GM21576 (cell line): Measurements from ENCODE around the gene TC2N.
"Not testable (repeated sequence)": the region's sequence is repeated elsewhere in the genome, so short reads cannot be mapped to it uniquely, and the experiment has no call there.

Experiments used
- ATAC-seq: cut with Tn5 transposase; IDR thresholded peaks from one replicate; pipeline ENCODE4 v1.9.1; 2021; ENCODE audit warnings: mild to moderate bottlenecking, moderate library complexity; ENCODE audit not compliant: unreplicated experiment

TC2N gene

DNA sequence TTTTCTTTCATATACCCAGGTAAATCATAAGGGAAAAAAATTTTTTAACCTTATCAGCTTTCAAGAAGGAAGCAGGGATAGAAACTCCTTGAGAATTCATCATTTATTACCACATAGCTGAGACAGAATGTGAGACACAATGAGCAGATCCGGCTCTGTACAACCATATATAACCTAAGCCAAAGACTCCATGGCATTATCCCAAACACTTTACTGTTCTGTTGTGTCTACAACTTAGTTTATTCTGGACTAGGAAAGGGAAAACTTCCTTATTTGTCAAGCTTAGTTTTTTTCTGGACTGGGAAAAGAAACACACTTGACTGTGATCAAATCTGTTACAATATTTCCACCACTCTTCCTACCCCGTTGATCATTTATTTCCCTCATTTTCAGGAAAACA is 97.2 kb downstream of the TC2N start:
- no peak for ATAC-seq

DNA sequence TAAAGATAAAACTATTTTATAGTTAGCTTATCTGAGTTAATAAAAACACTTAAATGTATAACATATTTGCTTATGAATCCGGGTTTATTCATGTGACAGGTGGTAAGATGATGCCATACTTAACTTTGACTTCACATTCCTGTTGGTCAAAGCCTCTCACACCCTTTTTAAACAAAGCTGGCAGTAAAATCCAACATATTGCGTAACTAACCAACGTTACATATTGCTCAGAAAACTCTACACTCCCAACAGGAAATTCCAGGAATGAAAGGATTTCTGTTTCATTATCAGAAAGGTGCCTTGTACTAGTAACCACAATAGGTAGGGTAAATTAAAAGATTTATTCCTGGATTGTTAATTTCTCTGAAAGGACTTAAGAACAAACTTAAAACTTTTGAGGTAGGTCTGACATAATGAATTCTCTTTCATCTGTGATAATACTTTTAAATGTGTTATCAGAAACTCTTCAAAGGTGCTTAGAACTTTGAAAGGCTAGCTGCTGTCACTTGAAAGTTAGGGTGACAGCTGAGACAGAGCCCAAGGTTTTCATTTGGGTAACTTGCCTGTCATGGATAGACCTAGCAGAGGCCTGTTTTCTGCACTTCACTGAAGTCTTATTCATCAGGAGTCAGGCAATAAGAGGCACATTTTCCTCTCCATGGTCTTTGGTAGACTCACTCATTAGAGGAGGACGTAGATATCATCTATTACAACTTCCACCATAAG is 111.6 kb downstream of the TC2N start:
- no peak for ATAC-seq

DNA sequence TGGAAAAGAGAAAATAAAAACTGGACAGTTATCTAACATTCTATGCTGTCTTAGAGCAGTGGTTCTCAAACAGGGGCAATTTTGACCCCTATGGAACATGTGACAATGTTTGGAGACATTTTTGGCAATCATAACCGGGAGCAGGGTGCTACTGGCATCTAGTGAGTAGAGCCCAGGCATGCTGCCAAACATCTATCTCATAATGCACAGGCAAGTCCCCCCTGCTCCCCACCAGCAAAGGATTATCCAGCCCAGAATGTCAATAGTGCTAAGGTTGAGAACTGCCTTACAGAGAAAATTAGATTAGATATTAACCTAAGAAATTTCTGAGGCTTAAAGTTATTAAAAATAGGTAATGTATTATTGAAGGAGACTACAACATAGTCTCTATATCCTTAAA is 112.5 kb downstream of the TC2N start:
- no peak for ATAC-seq

DNA sequence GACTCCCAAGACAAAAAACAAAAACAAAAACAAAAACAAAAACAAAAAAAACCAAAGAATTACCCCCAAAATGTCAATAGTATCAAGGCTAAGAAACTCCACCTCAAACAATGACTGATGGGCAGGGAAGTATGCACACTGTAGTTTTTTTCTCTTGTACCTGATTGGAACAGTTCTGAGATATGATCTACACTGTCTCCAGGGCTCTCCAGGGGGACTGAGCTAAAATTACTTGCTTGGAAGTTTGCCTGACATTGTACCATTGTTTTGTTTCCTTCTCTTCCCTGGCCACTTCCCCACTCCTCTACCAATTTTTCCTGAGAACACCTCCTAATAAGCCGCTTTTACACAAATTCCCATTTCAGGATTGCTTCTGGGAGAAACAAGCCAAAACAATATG is 113.2 kb downstream of the TC2N start:
- ATAC-seq: no peak

DNA sequence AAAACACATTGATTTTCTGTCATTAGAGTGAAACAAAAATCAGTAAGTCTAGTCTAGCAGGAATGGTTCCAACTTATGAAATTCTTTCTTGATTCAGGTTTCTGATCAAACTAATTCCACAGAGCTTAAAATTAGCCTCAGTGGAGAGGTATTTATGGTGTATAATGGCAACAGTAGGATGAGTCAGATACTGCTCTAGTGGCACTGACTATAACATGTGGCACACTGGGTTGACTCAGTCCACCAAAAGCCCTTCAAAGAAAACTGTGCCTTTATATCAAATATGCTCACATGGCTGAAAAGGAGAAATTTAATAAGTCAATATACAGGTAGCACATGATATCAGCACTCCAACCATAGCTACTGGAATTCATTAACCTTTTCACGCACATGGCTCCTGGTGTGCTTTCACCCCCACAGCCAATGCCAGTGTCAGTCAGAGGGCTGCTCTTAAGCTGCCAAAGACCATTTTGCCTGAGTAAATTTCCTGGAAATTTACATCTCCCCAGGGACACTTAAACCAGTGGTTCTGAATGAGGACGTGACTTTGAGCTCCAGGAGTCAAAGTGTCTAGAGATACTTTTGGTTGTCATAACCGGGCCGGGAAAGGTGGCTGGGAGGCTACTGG is 113.7 kb downstream of the TC2N start:
- no peak for ATAC-seq

DNA sequence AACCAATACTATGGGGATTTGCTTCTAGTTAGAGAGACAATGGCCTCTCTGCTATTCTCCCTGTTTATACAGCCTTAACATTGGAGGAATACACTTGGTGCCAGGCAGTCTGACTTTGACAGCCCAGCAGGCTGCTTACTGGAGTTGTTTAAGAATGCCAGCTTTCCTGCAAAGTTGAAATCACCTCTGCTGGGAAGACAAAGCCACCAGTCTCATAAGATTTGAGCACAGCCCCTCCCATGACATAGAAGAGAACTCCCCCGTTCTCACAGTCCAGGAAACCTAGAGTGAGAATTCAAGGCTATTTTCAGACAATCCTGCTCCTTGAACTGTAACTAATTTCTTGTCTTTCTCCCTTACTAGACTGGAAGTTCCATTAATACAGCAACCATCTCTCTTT is 114.4 kb downstream of the TC2N start:
- no peak for ATAC-seq

DNA sequence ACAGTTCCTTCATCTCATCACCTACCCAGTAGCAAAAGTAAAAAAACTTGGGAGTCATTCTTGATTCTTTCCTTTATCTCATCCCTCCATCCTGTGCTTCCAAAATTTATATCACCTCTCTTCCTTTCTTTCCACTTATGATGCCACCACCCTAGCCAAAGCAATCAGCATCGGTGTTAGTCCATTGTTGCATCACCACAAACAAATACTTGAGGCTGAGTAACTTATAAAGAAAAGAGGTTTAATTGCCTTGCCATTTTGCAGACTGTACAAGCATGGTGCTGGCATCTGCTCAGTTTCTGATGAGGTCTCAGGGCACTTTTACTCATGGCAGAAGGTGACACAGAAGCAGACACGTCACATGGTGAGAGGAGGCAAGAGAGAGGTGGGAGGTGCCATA is 115.6 kb downstream of the TC2N start:
- no peak for ATAC-seq

DNA sequence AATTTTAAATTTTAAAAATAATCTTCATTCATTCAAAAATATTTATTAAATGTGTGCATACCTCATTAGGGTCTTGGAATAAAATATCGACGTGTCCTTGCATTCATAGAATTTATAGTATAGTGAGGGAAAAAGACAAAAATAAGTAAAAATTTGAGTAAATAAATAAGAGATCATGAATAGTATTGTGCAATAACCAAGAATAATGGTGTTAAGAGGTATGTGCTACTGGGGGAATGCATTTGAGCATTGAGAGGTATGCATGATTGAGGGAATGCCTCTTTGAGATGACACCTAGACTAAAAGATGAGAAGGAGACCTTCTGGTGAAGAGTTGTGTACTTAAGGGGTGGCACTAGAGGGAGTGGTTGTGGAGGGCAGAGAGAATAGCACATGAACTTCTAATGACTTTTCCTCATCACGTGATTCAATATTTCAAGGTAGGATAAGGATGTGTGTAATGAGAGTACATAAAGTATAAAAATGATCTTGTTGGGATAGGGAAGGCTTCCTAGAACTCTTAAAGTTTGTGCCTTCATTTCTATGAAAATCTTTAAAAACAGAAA is 116.6 kb downstream of the TC2N start:
- ATAC-seq: no peak

DNA sequence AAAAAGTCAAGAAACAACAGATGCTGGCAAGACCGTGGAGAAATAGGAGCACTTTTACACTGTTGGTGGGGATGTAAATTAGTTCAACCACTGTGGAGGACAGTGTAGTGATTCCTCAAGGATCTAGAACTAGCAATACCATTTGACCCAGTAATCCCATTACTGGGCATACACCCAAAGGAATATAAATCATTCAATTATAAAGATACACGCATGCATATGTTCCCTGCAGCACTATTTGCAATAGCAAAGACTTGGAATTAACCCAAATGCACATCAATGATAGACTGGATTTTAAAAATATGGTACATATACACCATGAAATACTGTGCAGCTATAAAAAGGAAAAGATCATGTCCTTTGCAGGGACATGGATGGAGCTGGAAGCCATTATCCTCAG is 117.5 kb downstream of the TC2N start:
- ATAC-seq: no peak

DNA sequence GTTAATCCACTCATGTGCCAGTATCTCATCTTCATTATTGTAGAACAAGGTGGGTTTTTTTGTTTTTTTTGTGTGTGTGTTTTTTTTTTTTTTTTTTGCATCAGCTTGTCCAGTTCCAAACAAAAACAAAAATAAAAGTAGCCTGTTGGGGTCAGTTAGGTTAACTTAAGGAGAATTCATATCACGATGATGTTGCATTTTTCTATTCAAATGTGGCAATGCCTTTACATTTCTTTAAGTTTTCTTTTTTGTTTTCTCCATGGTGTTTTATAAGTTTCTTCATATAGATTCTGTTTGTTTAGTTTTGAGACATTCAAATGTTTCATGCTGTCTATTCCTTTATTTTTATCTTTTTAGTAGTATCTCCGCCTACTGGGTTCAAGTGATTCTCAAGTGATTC is 119.3 kb downstream of the TC2N start:
- ATAC-seq: no peak

DNA sequence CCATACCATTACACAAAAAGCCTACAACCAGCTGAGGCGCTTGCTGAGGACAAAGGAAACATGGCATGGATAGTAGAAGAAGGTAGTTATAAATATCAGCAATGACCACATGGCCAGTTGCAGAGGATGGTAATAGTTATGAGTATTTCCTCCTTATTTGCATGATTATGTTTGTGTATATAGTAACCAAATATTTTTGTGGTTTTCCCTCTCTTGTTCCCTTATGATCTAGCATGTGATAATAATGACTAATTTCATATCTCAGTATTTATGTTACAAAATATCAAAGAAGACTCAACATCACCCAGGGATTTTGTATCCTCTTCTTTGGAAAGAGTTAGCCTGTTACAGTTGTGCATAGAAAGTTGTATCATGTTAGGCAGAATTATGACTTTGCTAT is 122.0 kb downstream of the TC2N start:
- ATAC-seq: no peak

DNA sequence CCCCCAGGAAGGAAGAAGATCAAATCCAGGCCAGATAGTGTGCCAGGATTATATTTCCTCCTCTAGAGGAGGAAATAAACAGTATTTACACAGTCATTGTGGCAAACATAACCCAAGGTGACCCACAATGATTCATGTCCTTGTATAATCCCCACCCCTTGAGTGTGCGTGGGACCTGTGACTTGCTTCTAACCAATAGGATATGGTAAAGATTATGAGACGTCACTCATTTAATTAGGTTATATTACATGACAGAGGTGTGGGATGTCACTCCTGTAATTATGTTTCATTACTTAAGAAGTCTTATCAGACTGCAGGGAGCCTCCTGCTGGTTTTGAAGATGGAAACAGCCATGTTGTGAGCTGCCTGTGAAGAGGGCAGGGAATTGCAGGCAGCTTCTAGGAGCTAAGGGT is 123.3 kb downstream of the TC2N start:
- ATAC-seq: no peak

DNA sequence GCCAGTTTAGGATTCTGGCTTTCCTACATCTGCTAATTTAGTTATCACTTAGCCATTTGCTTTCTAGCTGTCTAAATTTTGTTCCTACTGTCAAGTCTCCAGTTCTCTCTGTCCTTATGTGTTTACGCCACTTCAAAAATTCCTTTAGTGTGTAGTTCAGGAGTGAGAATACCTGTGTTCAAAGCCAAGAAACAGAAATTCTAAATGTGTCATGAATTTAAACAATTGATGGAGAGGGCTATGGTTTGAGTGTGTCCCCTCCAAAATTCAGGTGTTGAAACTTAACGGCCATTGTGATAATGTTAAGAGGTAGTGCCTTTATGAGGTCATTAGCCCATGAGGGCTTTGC is 124.1 kb downstream of the TC2N start:
- ATAC-seq: no peak

DNA sequence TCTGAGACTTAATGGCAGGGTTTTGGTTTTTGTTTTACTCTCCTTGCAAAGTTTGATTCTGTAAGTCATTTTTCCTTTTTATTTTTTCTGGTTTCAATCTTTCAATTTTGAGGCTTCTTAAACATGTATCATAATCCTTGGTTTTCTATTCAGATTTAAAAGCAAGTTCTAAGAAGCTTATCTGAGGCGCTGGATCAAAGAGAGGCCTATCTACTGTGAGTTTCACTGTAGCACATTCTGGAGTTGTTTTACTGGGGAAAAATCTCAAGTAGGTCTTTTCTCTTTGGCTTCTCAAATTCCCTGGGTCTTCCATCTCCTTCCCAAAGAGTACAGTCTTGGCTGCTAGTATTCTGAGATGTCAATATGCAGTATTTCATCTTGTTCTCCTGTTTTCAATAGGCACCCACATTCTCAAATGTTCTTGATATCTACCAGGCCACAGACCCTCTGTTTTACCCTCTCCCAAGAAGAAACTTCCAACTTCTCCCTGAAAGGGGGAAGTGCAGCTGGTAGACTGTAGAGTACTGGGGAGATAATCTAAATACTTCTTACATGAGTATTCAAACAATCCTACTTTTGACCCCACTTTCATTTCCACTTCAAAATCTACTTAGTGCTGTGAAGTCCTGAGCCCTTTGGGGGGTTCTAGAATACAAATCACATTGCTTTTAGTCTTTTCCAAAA is 124.6 kb downstream of the TC2N start:
- ATAC-seq: no peak

DNA sequence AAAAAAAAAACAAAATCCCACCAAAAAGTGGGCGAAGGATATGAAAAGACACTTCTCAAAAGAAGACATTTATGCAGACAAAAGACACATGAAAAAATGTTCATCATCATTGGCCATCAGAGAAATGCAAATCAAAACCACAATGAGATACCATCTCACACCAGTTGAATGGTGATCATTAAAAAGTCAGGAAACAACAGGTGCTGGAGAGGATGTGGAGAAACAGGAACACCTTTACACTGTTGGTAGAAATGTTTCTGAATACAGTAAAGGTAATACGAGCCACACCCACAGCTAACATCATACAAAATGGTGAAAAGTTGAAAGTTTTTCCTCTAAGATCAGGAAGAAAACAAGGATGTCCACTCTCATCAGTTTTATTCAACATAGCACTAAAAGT is 127.5 kb downstream of the TC2N start:
- ATAC-seq: not testable (repeated sequence)

DNA sequence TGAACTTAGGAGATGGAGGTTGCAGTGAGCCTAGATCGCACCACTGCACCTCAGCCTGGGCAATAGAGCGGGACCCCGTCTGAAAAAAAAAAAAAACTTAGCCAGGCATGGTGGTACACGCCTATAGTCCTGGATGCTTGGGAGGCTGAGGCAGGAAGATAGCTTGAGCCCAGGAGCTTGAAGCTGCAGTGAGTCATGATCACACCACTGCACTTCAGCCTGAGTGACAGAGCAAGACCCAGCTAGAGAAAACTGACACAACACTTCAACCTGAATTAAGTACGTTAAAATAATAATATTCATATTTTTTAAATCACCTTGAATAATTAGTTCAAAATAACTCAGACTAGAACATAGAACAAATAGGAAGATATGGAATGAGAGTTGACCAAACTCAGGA is 129.7 kb downstream of the TC2N start:
- no peak for ATAC-seq

DNA sequence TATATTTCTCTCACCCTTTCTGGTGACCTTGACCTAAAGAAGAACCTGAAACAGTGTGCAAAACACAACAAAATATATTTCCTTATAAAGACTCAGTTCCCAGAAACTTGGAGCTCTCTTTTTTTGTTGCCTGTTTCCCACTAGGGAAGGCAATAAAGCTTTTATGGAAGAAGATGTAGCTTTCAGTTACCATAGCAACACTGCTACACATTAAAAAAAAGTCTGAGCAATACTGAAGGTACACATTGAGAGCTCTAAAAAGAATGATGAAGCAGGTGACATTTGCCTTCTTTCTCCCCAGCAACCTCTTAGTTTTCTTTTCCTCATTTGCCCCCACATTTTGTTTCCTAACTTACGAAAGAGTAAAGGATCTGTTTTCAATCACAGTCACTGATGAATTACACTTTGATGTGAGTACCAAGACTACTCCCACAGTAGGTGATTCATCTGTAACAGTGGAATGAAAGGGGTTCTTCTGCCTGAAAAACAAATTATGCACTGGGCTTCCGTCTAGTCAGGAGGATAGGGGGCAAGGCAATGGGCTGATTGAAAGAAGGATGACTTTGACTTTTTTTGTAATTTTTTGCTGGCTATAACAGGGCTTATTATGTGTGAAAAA is 134.4 kb downstream of the TC2N start:
- no peak for ATAC-seq

DNA sequence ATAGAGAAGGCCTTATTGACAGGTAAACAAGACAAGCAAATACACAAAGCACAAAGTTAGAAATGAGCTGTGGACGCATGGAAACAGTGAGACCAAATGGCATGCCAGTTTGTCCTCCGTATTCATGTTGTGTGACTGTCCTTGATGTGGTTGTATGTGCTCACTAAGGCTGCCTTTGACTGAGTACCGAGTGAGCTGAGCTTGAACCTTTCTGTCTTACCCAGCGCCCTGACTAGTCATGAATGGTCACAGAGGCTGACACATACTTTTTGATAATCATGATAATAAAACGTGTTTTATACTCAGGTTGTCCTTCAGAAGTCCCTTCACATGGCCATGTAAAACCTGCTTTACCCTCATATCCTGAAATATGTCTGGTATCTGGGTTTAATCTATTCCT is 134.9 kb downstream of the TC2N start:
- no peak for ATAC-seq

DNA sequence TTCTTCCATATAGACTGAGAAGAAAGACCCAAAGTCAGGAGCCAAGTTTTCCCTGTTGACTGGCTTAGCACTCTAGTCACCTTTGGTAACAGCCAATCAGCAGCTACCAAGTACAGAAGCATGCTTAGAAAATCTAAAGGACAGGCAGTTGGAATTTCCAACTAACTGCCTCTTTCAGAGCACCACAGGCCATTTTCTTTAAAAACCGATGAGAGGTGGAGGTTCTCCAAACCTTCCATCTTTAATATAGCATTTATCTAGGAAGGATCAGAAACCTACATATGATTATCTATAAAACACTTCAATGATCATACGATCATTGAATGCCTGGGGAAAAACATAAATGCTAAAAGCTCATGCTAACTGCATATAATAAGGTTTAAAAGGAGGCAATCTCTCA is 135.3 kb downstream of the TC2N start, which contains the start of gene CATSPERB:
Gene CATSPERB (minus strand): TSS at position 101 of the 400 bp plus-strand sequence. CDS start 2,607 bp downstream, outside the sequence.
- ATAC-seq: no peak

DNA sequence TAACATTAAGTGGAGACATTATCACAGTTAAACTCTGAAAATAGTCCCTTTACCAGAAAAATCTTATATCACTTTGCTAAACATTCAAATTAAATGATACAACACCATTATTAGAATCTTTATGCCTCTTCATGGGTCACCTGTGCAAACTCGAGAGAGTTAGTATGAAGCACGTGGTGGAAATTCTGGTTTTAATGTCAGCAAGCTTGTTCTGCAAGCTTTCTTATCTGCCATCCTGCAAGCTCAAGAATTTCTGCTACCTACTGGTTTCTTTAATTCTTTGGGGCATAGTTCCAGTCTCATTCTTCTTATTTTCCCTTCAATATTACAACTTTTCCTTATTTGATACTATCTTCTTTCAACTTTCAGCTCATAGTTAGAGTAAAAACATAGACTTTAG is 136.3 kb downstream of the TC2N start:
- ATAC-seq: no peak

DNA sequence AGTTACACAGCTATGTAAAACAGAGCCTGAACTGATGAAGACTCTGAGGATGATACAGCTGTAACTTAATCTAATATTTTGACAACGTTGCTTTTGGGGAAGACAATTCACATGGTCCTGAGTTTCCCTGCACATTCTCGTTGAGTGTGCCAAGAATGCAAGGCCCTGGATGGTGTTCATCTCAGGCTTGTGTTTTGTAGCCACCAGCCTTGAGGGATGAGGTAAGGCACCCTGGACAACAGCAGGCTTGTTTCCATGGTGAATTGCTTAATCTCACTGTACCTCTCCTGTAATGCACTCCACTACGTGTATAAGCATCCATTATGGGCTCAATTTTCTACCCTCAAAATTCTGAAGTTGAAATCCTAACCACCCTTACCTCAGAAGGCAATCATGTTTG is 137.6 kb downstream of the TC2N start:
- ATAC-seq: no peak
